AG09309 (cell line): Measurements from ENCODE around the gene WNT3A.
"Not testable (repeated sequence)": the region's sequence is repeated elsewhere in the genome, so short reads cannot be mapped to it uniquely, and the experiment has no call there.

ENCODE experiments used
- DNase-seq: peaks from one replicate; pipeline ENCODE4 v3.0.0-alpha.2; 2010; ENCODE audit warnings: low read depth
- H3K4me3 ChIP-seq: 2 replicates; pipeline ENCODE4 v1.5.1; 2011; ENCODE audit warnings: mild to moderate bottlenecking, low read depth, low read length, moderate library complexity; ENCODE audit not compliant: control insufficient read depth
- TF ChIP-seq, protein P1 (sequence below): IDR thresholded peaks from 2 replicates; pipeline ENCODE4 v1.5.1; 2011; ENCODE audit warnings: mild to moderate bottlenecking, low read depth, low read length, inconsistent platforms; ENCODE audit not compliant: insufficient read depth, control insufficient read depth; ENCODE audit errors: missing control alignments

WNT3A gene

DNA sequence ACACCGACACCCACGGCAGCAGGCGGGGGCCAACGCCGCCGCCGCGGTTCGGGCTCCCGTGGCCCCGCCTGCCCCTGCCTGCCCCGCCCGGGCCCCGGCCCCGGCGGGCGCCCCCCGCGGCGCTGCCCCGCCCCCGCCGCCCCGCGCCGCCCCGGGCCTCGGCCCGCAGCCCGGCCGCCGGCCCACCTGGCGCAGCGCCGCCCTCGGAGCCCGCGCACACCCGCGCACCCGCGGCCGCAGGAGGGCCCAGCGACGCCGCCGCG lies at the start of gene WNT3A:
TSS of gene WNT3A (plus strand) at position 213 of the 263 bp plus-strand sequence. CDS start 131 bp downstream, outside the sequence.
- DNase-seq = no peak
- TF ChIP-seq, protein P1, sequence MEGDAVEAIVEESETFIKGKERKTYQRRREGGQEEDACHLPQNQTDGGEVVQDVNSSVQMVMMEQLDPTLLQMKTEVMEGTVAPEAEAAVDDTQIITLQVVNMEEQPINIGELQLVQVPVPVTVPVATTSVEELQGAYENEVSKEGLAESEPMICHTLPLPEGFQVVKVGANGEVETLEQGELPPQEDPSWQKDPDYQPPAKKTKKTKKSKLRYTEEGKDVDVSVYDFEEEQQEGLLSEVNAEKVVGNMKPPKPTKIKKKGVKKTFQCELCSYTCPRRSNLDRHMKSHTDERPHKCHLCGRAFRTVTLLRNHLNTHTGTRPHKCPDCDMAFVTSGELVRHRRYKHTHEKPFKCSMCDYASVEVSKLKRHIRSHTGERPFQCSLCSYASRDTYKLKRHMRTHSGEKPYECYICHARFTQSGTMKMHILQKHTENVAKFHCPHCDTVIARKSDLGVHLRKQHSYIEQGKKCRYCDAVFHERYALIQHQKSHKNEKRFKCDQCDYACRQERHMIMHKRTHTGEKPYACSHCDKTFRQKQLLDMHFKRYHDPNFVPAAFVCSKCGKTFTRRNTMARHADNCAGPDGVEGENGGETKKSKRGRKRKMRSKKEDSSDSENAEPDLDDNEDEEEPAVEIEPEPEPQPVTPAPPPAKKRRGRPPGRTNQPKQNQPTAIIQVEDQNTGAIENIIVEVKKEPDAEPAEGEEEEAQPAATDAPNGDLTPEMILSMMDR = no peak
- no peak within 1 kb of the TSS for H3K4me3 ChIP-seq

DNA sequence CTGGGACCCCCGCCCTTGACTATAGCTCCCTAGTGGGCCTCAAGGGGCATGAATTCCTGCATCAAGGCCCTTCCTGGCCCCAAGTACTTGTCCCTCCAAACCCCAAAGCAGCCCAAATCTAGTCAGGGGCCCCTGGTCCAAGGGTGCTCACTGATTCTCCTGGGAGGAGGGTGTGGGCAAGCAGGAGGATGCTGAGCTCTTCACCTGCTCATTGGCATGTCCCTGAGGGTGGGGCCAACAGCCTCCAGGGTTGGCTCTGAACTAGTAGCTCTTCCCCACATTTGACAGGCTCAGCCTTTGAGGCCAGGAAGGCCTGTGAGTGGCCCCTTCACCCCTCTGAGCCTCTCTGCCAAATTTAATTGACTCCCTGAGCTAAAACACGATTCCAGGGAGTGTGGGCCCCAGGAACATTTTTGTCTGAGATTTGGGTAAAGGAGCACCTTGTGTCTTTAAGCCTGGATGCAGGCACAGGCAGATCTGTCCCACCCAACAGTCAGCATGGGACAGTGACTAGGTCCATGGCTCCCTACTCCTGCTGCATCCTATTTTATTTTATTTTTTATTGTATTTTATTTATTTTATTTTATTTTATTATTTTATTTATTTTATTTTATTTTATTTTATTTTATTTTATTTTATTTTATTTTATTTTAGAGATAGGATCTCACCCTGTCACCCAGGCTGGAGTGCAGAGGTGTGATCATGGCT lies 48.0 kb upstream of the WNT3A start:
- no peak overlapping the region for H3K4me3 ChIP-seq
- no peak for DNase-seq
- TF ChIP-seq, protein P1 = no peak

DNA sequence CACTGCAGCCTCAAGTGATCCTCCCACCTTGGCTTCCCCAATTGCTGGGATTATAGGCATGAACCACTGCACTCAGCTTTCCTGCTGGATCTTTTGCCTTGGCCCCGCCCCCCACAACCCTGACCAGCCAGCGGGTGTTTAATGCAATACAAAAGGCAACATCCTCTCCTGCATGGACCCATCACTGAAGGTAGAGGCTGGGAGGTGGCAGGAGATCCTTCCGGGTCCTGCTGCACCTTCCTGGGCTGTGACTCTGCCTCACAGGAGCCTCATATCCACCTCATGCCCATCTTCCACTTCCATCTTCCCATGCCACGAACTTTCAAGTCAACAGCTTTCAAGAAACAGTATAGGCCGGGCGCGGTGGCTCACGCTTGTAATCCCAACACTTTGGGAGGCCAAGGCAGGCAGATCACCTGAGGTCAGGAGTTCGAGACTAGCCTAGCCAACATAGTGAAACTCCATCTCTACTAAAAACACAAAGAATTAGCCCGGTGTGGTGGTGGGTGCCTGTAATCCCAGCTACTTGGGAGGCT lies 47.4 kb upstream of the WNT3A start:
- H3K4me3 ChIP-seq = no peak overlapping the region
- TF ChIP-seq, protein P1 = no peak
- DNase-seq = no peak

GRCh38 chr1:227961651-227962466 lies 44.9 kb upstream of the WNT3A start:
- TF ChIP-seq, protein P1 = no peak
- H3K4me3 ChIP-seq = no peak overlapping the region
- DNase-seq = no peak

DNA sequence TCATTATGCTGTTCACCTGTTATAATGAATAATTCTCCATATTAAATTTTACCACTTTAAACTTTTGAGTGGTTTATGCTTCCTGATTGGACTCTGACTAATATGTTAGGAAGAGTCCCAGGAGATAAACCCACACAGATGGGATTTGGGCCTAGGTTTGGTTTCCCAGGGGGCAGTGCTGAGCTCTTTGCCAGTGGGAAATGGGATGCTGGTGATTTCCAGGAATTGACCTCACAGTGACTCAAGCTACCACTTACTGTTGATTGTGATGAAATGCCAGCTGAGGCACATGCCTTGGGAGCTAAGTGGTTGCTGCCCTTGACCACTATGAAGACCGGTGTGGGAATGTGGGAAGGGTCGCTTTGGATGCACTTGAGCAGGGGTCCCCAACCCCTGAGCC lies 40.1 kb upstream of the WNT3A start:
- DNase-seq = peak; percentile 28

DNA sequence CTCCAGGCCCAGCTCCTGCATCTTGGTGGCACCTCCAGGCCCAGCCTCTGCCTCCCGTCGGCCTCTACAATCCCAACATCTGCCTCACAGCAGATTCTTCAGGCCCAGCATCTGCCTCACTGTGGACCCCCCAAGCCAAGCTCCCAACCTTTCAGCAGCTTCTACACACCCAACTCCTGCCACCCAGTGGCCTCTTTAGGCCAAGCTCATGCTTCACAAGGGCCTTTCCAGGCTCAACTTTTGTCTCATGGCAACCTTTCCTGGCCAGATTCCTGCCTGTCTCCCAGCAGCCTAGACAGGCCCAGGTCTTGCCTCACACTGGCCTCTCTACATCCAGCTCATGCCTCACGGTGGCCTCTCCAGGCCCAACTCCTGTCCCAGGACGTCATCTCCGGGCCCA lies 39.0 kb upstream of the WNT3A start:
- not testable (repeated sequence) for H3K4me3 ChIP-seq, DNase-seq

More for the DNA sequence above, 40.1 kb upstream of the WNT3A start:
- TF ChIP-seq, protein P1 = peak; percentile 27
- H3K4me3 ChIP-seq = not testable (repeated sequence)

DNA sequence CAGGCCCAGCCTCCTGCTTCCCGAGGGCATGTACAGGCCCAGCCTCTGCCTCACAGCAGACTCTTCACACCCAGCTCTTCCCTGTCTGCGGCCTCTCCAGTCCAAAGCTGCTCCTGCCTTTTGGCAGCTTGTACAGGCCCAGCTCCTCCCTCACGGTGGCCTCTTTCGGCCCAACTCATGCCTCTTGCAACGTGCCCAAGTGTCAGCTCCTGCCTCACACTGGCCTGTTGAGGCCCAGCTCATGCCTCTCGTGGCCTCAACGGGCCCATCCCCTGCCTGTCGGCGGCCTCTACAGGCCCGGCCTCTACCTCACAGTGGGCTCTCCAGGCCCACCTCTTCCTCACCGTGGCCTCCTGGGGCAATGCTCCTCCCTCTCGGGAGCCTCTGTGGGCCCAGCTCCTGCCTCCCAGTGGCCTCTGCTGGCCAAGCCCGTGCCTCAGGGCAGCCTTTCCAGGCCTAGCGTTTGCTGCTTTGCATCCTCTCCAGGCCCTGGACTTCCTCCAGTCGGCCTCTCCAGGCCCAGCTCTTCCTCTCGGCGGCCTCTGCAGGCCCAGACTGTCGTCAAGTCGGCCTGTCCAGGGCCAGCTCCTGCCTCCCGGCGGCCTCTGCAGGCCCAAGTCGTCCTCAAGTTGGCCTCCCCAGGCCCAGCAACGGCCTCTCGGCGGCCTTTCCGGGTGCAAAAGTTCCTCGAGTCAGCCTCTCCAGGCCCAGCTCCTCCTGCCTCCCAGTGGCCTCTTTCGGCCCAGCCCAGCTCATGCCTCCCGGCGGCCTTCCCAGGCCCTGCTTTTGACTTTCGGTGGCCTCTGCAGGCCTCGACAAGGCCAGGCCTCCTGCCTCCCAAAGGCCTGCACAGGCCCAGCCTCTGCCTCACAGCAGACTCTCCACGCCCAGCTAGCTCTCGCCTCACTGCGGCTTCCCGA lies 36.5 kb upstream of the WNT3A start:
- H3K4me3 ChIP-seq, DNase-seq: not testable (repeated sequence)

GRCh38 chr1:227971216-227971615 lies 35.6 kb upstream of the WNT3A start:
- DNase-seq, H3K4me3 ChIP-seq: not testable (repeated sequence)

- not testable (repeated sequence) for DNase-seq, H3K4me3 ChIP-seq
These were observed 35.0 kb upstream of the WNT3A start for GRCh38 chr1:227971643-227972282.

- DNase-seq, H3K4me3 ChIP-seq: not testable (repeated sequence)
These were observed 34.5 kb upstream of the WNT3A start for GRCh38 chr1:227972283-227972679.
